K562 (cell line): ENCODE measurements around the gene TMPRSS9. TPM values are rescaled to one million over a fixed set of nuclear protein-coding genes. Genes with fewer than 3 reads are reported as not detected.

ENCODE experiments used
- CBX3 ChIP-seq, 2 experiments: IDR thresholded peaks; 1 replicate in 1 of 2; 2 replicates in 1 of 2; pipeline ENCODE4 v1.6.1; 2012; ENCODE audit warnings: inconsistent platforms in 2 of 2, low read length in 2 of 2, borderline replicate concordance in 1 of 2, control low read depth in 1 of 2
- CREB1 ChIP-seq, 2 experiments: sonication (generic) in 1 of 2; formaldehyde crosslinking in 1 of 2; IDR thresholded peaks; 2 replicates each; pipeline versions ENCODE4 v1.6.1 to v1.8.0; 2012 to 2022; ENCODE audit warnings: inconsistent platforms in 1 of 2, mild to moderate bottlenecking in 1 of 2, missing genetic modification reagents in 1 of 2, moderate library complexity in 1 of 2
- CREM ChIP-seq: IDR thresholded peaks from 2 replicates; pipeline ENCODE4 v1.6.1; 2014; ENCODE audit warnings: antibody characterized with exemption, low read depth
- EP400 ChIP-seq: fragments of 450-650 bp; IDR thresholded peaks from 2 replicates; pipeline ENCODE4 v1.6.1; 2017; ENCODE audit warnings: antibody characterized with exemption, mild to moderate bottlenecking, moderate library complexity
- FOXA1 ChIP-seq: fragments of 450-650 bp; IDR thresholded peaks from 2 replicates; pipeline ENCODE4 v1.6.1; 2016; ENCODE audit warnings: mild to moderate bottlenecking, borderline replicate concordance
- HMGN3 ChIP-seq: IDR thresholded peaks from 2 replicates; pipeline ENCODE4 v1.6.1; 2011; ENCODE audit warnings: borderline replicate concordance, low read depth, mild to moderate bottlenecking, mixed read lengths, low read length; ENCODE audit not compliant: insufficient read length; ENCODE audit errors: extremely low read depth
- NCOR1 ChIP-seq: fragments of 450-650 bp; IDR thresholded peaks from 2 replicates; pipeline ENCODE4 v1.6.1; 2016; ENCODE audit warnings: mild to moderate bottlenecking, moderate library complexity
- PHF21A ChIP-seq: fragments of 450-650 bp; IDR thresholded peaks from 2 replicates; pipeline ENCODE4 v1.6.1; 2017; ENCODE audit warnings: low read depth, borderline replicate concordance
- TOE1 ChIP-seq, 2 experiments: fragments of 450-650 bp in 1 of 2; sonication (generic) in 1 of 2; formaldehyde crosslinking in 1 of 2; IDR thresholded peaks; 2 replicates each; pipeline versions ENCODE4 v1.7.1 to v1.8.0; 2016 to 2022; ENCODE audit warnings: borderline replicate concordance in 2 of 2, mild to moderate bottlenecking in 2 of 2, antibody characterized with exemption in 1 of 2, inconsistent platforms in 1 of 2, low read depth in 1 of 2, missing genetic modification reagents in 1 of 2, moderate library complexity in 1 of 2
- TRIM24 ChIP-seq, 2 experiments: fragments of 450-650 bp; IDR thresholded peaks; 2 replicates each; pipeline ENCODE4 v1.6.1; 2016
- ZNF75A ChIP-seq: fragments of 450-650 bp; formaldehyde crosslinking; IDR thresholded peaks from 2 replicates; pipeline ENCODE4 v1.4.0; 2020; ENCODE audit warnings: mild to moderate bottlenecking
- polyA plus RNA-seq, 8 experiments: library from polyadenylated mRNA; depleted of rRNA in 4 of 8; stranded (reverse) in 5 of 8; unstranded in 3 of 8; fragments of >200 nt; fragmentation: Nextera tagmentation in 2 of 8; fragmentation: Illumina TruSeq in 1 of 8; extraction: Ambion mirVana in 2 of 8; extraction: Trizol in 1 of 8; gene quantifications; 2 replicates each; pipeline versions ENCODE4 v1.2.1 to v1.2.3, GENCODE V29; 2011 to 2014; ENCODE audit warnings: inconsistent platforms in 1 of 8, missing spikeins in 1 of 8
- total RNA-seq, 7 experiments: library from RNA; depleted of rRNA in 6 of 7; stranded (reverse); fragments of >200 nt in 6 of 7; fragmentation: Illumina TruSeq in 2 of 7; extraction: Trizol in 2 of 7; gene quantifications; 2 replicates each; pipeline versions ENCODE4 v1.2.1 to v1.2.3, GENCODE V29; 2011 to 2021; ENCODE audit warnings: low replicate concordance in 1 of 7
- TF ChIP-seq, protein P1 (sequence below): fragments of 450-650 bp; formaldehyde crosslinking; conservative IDR thresholded peaks from 2 replicates; pipeline ENCODE4 v1.4.0; 2022; ENCODE audit warnings: mild to moderate bottlenecking, missing genetic modification characterization
- TF ChIP-seq, protein P2 (sequence below), 3 experiments: IDR thresholded peaks in 2 of 3; conservative IDR thresholded peaks in 1 of 3; 2 replicates each; pipeline ENCODE4 v1.5.1; 2011 to 2012; ENCODE audit warnings: low read length in 3 of 3, mild to moderate bottlenecking in 3 of 3, control low read depth in 2 of 3, improper control_type of control experiment in 1 of 3, inconsistent platforms in 1 of 3, low read depth in 1 of 3, mixed read lengths in 1 of 3, moderate library complexity in 1 of 3; ENCODE audit not compliant: insufficient read depth in 2 of 3
- TF ChIP-seq, protein P3 (sequence below): fragments of 450-650 bp; IDR thresholded peaks from 2 replicates; pipeline ENCODE4 v1.6.1; 2016; ENCODE audit warnings: low read depth, mild to moderate bottlenecking, moderate library complexity
- TF ChIP-seq, protein P4 (sequence below), 2 experiments: IDR thresholded peaks; 2 replicates each; pipeline ENCODE4 v1.6.1; 2011; ENCODE audit warnings: borderline replicate concordance in 1 of 2, control low read depth in 1 of 2, low read depth in 1 of 2, low read length in 1 of 2, mild to moderate bottlenecking in 1 of 2, mixed read lengths in 1 of 2, moderate library complexity in 1 of 2; ENCODE audit not compliant: insufficient read depth in 1 of 2, insufficient read length in 1 of 2, poor library complexity in 1 of 2, severe bottlenecking in 1 of 2; ENCODE audit errors: extremely low read depth in 1 of 2
- TF ChIP-seq, protein P5 (sequence below), 2 experiments: fragments of 450-650 bp; conservative IDR thresholded peaks; 2 replicates each; pipeline ENCODE4 v1.6.1; 2017; ENCODE audit warnings: mild to moderate bottlenecking in 2 of 2, moderate library complexity in 2 of 2

TMPRSS9 gene
- total and polyA plus RNA-seq, 9 of the 15 experiments (the other 6 are each of a cell fraction or from before 2014, with no cell fraction given), result 0.01 to 0.03 TPM; not detected in 7

- TF ChIP-seq, protein P1, sequence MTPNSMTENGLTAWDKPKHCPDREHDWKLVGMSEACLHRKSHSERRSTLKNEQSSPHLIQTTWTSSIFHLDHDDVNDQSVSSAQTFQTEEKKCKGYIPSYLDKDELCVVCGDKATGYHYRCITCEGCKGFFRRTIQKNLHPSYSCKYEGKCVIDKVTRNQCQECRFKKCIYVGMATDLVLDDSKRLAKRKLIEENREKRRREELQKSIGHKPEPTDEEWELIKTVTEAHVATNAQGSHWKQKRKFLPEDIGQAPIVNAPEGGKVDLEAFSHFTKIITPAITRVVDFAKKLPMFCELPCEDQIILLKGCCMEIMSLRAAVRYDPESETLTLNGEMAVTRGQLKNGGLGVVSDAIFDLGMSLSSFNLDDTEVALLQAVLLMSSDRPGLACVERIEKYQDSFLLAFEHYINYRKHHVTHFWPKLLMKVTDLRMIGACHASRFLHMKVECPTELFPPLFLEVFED (CRISPR knock-in tag), result no peak
- TF ChIP-seq, protein P2, sequence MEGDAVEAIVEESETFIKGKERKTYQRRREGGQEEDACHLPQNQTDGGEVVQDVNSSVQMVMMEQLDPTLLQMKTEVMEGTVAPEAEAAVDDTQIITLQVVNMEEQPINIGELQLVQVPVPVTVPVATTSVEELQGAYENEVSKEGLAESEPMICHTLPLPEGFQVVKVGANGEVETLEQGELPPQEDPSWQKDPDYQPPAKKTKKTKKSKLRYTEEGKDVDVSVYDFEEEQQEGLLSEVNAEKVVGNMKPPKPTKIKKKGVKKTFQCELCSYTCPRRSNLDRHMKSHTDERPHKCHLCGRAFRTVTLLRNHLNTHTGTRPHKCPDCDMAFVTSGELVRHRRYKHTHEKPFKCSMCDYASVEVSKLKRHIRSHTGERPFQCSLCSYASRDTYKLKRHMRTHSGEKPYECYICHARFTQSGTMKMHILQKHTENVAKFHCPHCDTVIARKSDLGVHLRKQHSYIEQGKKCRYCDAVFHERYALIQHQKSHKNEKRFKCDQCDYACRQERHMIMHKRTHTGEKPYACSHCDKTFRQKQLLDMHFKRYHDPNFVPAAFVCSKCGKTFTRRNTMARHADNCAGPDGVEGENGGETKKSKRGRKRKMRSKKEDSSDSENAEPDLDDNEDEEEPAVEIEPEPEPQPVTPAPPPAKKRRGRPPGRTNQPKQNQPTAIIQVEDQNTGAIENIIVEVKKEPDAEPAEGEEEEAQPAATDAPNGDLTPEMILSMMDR (IDR thresholded peaks at IDR 0.05 in 2 of 3, conservative IDR thresholded peaks at IDR 0.05 in 1 of 3; ENCODE audit: insufficient read depth in 2 of 3, low read depth in 1 of 3, low read length in 3 of 3), result peak; percentile 90 to 97 (median 94)
- TF ChIP-seq NCOR1 (peak; percentile 36; the same call in 1 of the 2 replicates), HMGN3 (peak; percentile 37), ZNF75A (CRISPR knock-in tag) (no peak), CREB1 (IDR thresholded peaks at IDR 0.05) (peak; percentile 33; the same call in 1 of the 2 replicates), CREB1 (CRISPR knock-in tag; IDR thresholded peaks at IDR 0.05) (peak; percentile 74; the same call in 1 of the 2 replicates), PHF21A (0 out of 2 replicates have a peak, but pooled peaks have one; percentile 10), TRIM24 (IDR thresholded peaks at IDR 0.05) (0 out of 4 replicates have a peak, but pooled peaks of 1 of the 2 experiments have one; percentile 22), CBX3 (IDR thresholded peaks at IDR 0.05; ENCODE audit: borderline replicate concordance in 1 of 2, low read length in 2 of 2) (0 out of 3 replicates have a peak, but pooled peaks of 1 of the 2 experiments have one; percentile 15), CREM (peak; percentile 31; the same call in 1 of the 2 replicates), TOE1 (IDR thresholded peaks at IDR 0.05; ENCODE audit: borderline replicate concordance) (peak; percentile 46; the same call in 1 of the 2 replicates), TOE1 (CRISPR knock-in tag; IDR thresholded peaks at IDR 0.05; ENCODE audit: borderline replicate concordance, low read depth) (no peak), FOXA1 (no peak), EP400 (peak; percentile 35; the same call in 1 of the 2 replicates)
- TF ChIP-seq, protein P3, sequence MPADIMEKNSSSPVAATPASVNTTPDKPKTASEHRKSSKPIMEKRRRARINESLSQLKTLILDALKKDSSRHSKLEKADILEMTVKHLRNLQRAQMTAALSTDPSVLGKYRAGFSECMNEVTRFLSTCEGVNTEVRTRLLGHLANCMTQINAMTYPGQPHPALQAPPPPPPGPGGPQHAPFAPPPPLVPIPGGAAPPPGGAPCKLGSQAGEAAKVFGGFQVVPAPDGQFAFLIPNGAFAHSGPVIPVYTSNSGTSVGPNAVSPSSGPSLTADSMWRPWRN, result peak; percentile 56; the same call in 1 of the 2 replicates
- TF ChIP-seq, protein P4, sequence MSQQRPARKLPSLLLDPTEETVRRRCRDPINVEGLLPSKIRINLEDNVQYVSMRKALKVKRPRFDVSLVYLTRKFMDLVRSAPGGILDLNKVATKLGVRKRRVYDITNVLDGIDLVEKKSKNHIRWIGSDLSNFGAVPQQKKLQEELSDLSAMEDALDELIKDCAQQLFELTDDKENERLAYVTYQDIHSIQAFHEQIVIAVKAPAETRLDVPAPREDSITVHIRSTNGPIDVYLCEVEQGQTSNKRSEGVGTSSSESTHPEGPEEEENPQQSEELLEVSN (IDR thresholded peaks at IDR 0.05; ENCODE audit: borderline replicate concordance in 1 of 2, extremely low read depth in 1 of 2, insufficient read depth in 1 of 2, insufficient read length in 1 of 2, low read depth in 1 of 2, low read length in 1 of 2, poor library complexity in 1 of 2, severe bottlenecking in 1 of 2), result peak; percentile 17 to 44
- TF ChIP-seq, protein P5, sequence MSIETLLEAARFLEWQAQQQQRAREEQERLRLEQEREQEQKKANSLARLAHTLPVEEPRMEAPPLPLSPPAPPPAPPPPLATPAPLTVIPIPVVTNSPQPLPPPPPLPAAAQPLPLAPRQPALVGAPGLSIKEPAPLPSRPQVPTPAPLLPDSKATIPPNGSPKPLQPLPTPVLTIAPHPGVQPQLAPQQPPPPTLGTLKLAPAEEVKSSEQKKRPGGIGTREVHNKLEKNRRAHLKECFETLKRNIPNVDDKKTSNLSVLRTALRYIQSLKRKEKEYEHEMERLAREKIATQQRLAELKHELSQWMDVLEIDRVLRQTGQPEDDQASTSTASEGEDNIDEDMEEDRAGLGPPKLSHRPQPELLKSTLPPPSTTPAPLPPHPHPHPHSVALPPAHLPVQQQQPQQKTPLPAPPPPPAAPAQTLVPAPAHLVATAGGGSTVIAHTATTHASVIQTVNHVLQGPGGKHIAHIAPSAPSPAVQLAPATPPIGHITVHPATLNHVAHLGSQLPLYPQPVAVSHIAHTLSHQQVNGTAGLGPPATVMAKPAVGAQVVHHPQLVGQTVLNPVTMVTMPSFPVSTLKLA (conservative IDR thresholded peaks at IDR 0.05), result 0 out of 4 replicates have a peak, but pooled peaks of 1 of the 2 experiments have one; percentile 22
These were observed 114.4 kb downstream of the TMPRSS9 start (continued) for GRCh38 chr19:2474232-2475017.
